Measurements from ENCODE around the gene LHX8.

LHX8 gene

DNA sequence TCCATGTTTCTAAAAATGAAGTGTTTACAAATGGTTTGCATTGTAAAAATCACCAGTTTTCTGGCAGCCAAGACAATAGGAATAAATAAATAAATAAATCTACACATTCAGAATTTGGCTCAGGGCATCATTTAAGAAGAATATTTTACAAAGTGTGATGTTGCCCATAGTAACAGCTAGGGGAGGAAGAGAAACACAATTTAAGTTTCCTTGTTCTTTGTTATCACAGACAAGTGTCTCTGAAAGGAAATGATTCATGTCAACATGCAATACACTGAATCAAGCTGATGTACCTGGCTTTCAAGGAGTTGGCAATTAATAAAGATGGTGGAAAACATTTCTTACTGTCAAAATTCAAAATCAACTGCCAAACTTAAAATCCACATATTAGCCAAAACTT is 74.7 kb downstream of the LHX8 start:
- no peak for DNase-seq
